HepG2 (cell line): ENCODE data around the gene KCNQ1OT1. TPM values are rescaled to one million over a fixed set of nuclear protein-coding genes. Genes with fewer than 3 reads are reported as not detected.

Experiments used
- ELF3 ChIP-seq: IDR thresholded peaks from 2 replicates; pipeline ENCODE4 v1.6.1; 2016; ENCODE audit warnings: missing genetic modification reagents, missing compliant biosample characterization
- MYC ChIP-seq: sonication (generic); formaldehyde crosslinking; IDR thresholded peaks from 2 replicates; pipeline ENCODE4 v1.9.0; 2021; ENCODE audit warnings: missing genetic modification reagents, borderline replicate concordance
- SIX4 ChIP-seq: sonication (generic); formaldehyde crosslinking; IDR thresholded peaks from 2 replicates; pipeline ENCODE4 v1.4.0; 2020; ENCODE audit warnings: missing genetic modification reagents
- SNRNP70 ChIP-seq: fragments of 200-400 bp; formaldehyde crosslinking; IDR thresholded peaks from 2 replicates; pipeline ENCODE4 v1.6.1; 2017; ENCODE audit warnings: mild to moderate bottlenecking, low read depth, low read length, moderate library complexity
- ZBTB39 ChIP-seq: sonication (generic); formaldehyde crosslinking; IDR thresholded peaks from 2 replicates; pipeline ENCODE4 v1.5.0; 2020; ENCODE audit warnings: missing genetic modification reagents
- ZNF34 ChIP-seq: sonication (generic); formaldehyde crosslinking; IDR thresholded peaks from 2 replicates; pipeline ENCODE4 v1.4.0; 2020; ENCODE audit warnings: mild to moderate bottlenecking, missing genetic modification reagents, borderline replicate concordance
- ZNF75D ChIP-seq: sonication (generic); formaldehyde crosslinking; IDR thresholded peaks from 2 replicates; pipeline ENCODE4 v1.8.1; 2023; ENCODE audit warnings: missing genetic modification reagents, mild to moderate bottlenecking, borderline replicate concordance
- ZNF773 ChIP-seq: sonication (generic); formaldehyde crosslinking; IDR thresholded peaks from 2 replicates; pipeline ENCODE4 v1.4.0; 2020; ENCODE audit warnings: missing genetic modification reagents, borderline replicate concordance
- polyA plus RNA-seq, 8 experiments: library from polyadenylated mRNA; depleted of rRNA in 3 of 8; stranded (reverse) in 7 of 8; unstranded in 1 of 8; fragments of >200 nt; fragmentation: Illumina TruSeq in 4 of 8; extraction: Trizol in 4 of 8; gene quantifications; 2 replicates each; pipeline versions ENCODE4 v1.2.1 to v1.2.3, GENCODE V29; 2011 to 2016; ENCODE audit warnings: low read depth in 4 of 8, missing spikeins in 1 of 8, mixed read lengths in 1 of 8; ENCODE audit not compliant: insufficient read depth in 1 of 8
- total RNA-seq, 5 experiments: library from RNA; depleted of rRNA; stranded (reverse); fragments of >200 nt; fragmentation: Illumina TruSeq; extraction: Trizol; gene quantifications; 2 replicates each; pipeline ENCODE4 v1.2.3, GENCODE V29; 2016; ENCODE audit warnings: low read depth in 1 of 5
- TF ChIP-seq, protein P1 (sequence below): sonication (generic); formaldehyde crosslinking; IDR thresholded peaks from 2 replicates; pipeline ENCODE4 v1.5.1; 2020; ENCODE audit warnings: mild to moderate bottlenecking, missing genetic modification reagents, borderline replicate concordance
- TF ChIP-seq, protein P2 (sequence below): sonication (generic); formaldehyde crosslinking; IDR thresholded peaks from 2 replicates; pipeline ENCODE4 v1.4.0; 2020; ENCODE audit warnings: low read depth, missing genetic modification reagents
- TF ChIP-seq, protein P3 (sequence below): sonication (generic); formaldehyde crosslinking; IDR thresholded peaks from 2 replicates; pipeline ENCODE4 v1.5.0; 2020; ENCODE audit warnings: missing genetic modification reagents, mild to moderate bottlenecking, borderline replicate concordance
- TF ChIP-seq, protein P4 (sequence below): sonication (generic); formaldehyde crosslinking; IDR thresholded peaks from 2 replicates; pipeline ENCODE4 v1.8.0; 2022; ENCODE audit warnings: mild to moderate bottlenecking, missing genetic modification reagents

Gene KCNQ1OT1
- total and polyA plus RNA-seq, 2 of the 13 experiments (the other 11 are each of a cell fraction or from before 2014, with no cell fraction given): 1.3 to 18.9 TPM

DNA sequence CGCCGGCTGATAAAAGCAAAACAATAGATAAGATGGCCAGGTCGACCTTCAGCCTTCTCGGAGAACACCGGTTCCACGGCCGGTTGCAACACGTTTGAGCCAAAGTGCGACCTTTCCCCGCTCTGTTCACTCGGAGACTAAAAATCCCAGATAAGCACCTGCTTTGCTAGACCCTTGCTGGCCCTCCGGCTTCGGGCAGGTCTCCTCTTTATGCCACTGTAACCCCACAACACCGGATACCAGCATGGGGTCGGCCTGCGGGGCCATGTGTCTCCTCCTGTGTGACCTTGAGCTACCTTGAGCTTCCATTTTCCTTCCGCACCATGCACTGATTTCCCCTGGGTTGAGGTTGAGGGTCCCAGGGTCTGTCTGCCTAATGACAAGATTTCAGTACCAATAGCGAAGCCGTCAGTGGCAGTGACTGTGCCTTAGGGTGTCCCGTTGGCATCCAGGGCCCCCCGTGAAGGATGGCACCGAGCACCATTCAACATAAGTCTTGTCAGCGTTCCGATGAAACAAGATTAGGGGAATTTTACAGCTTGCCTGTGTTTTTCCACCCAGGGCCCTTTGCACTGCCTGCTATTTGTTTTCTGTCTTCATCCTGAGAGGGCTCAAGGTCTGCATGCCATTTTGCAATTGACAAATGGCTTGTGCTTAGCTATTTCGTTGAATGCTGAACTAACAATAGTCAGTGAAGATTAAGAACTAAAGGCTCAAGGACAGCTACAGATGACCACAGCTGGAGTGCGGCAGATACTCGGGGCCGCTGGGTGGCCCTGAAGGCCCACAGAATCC, 136.4 kb downstream of the KCNQ1OT1 start (continued):
- TF ChIP-seq, protein P1, sequence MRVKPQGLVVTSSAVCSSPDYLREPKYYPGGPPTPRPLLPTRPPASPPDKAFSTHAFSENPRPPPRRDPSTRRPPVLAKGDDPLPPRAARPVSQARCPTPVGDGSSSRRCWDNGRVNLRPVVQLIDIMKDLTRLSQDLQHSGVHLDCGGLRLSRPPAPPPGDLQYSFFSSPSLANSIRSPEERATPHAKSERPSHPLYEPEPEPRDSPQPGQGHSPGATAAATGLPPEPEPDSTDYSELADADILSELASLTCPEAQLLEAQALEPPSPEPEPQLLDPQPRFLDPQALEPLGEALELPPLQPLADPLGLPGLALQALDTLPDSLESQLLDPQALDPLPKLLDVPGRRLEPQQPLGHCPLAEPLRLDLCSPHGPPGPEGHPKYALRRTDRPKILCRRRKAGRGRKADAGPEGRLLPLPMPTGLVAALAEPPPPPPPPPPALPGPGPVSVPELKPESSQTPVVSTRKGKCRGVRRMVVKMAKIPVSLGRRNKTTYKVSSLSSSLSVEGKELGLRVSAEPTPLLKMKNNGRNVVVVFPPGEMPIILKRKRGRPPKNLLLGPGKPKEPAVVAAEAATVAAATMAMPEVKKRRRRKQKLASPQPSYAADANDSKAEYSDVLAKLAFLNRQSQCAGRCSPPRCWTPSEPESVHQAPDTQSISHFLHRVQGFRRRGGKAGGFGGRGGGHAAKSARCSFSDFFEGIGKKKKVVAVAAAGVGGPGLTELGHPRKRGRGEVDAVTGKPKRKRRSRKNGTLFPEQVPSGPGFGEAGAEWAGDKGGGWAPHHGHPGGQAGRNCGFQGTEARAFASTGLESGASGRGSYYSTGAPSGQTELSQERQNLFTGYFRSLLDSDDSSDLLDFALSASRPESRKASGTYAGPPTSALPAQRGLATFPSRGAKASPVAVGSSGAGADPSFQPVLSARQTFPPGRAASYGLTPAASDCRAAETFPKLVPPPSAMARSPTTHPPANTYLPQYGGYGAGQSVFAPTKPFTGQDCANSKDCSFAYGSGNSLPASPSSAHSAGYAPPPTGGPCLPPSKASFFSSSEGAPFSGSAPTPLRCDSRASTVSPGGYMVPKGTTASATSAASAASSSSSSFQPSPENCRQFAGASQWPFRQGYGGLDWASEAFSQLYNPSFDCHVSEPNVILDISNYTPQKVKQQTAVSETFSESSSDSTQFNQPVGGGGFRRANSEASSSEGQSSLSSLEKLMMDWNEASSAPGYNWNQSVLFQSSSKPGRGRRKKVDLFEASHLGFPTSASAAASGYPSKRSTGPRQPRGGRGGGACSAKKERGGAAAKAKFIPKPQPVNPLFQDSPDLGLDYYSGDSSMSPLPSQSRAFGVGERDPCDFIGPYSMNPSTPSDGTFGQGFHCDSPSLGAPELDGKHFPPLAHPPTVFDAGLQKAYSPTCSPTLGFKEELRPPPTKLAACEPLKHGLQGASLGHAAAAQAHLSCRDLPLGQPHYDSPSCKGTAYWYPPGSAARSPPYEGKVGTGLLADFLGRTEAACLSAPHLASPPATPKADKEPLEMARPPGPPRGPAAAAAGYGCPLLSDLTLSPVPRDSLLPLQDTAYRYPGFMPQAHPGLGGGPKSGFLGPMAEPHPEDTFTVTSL (CRISPR knock-in tag): peak; percentile 82; the same call in 1 of the 2 replicates
- TF ChIP-seq, protein P2, sequence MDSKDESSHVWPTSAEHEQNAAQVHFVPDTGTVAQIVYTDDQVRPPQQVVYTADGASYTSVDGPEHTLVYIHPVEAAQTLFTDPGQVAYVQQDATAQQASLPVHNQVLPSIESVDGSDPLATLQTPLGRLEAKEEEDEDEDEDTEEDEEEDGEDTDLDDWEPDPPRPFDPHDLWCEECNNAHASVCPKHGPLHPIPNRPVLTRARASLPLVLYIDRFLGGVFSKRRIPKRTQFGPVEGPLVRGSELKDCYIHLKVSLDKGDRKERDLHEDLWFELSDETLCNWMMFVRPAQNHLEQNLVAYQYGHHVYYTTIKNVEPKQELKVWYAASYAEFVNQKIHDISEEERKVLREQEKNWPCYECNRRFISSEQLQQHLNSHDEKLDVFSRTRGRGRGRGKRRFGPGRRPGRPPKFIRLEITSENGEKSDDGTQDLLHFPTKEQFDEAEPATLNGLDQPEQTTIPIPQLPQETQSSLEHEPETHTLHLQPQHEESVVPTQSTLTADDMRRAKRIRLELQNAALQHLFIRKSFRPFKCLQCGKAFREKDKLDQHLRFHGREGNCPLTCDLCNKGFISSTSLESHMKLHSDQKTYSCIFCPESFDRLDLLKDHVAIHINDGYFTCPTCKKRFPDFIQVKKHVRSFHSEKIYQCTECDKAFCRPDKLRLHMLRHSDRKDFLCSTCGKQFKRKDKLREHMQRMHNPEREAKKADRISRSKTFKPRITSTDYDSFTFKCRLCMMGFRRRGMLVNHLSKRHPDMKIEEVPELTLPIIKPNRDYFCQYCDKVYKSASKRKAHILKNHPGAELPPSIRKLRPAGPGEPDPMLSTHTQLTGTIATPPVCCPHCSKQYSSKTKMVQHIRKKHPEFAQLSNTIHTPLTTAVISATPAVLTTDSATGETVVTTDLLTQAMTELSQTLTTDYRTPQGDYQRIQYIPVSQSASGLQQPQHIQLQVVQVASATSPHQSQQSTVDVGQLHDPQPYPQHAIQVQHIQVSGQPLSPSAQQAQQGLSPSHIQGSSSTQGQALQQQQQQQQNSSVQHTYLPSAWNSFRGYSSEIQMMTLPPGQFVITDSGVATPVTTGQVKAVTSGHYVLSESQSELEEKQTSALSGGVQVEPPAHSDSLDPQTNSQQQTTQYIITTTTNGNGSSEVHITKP (CRISPR knock-in tag): no peak
- TF ChIP-seq ELF3 (peak; percentile 55; the same call in 1 of the 2 replicates), SNRNP70 (no peak), ZNF34 (CRISPR knock-in tag) (peak; percentile 59; the same call in 1 of the 2 replicates), ZBTB39 (peak; percentile 42; the same call in 1 of the 2 replicates), MYC (CRISPR knock-in tag) (0 out of 2 replicates have a peak, but pooled peaks have one; percentile 41), ZNF773 (CRISPR knock-in tag) (no peak), SIX4 (CRISPR knock-in tag) (0 out of 2 replicates have a peak, but pooled peaks have one; percentile 30), ZNF75D (no peak)
- TF ChIP-seq, protein P3, sequence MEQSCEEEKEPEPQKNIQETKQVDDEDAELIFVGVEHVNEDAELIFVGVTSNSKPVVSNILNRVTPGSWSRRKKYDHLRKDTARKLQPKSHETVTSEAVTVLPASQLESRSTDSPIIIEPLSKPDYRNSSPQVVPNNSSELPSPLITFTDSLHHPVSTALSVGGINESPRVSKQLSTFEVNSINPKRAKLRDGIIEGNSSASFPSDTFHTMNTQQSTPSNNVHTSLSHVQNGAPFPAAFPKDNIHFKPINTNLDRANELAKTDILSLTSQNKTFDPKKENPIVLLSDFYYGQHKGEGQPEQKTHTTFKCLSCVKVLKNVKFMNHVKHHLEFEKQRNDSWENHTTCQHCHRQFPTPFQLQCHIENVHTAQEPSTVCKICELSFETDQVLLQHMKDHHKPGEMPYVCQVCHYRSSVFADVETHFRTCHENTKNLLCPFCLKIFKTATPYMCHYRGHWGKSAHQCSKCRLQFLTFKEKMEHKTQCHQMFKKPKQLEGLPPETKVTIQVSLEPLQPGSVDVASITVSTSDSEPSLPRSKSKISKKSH (CRISPR knock-in tag): no peak; the same call in 1 of the 2 replicates
- TF ChIP-seq, protein P4, sequence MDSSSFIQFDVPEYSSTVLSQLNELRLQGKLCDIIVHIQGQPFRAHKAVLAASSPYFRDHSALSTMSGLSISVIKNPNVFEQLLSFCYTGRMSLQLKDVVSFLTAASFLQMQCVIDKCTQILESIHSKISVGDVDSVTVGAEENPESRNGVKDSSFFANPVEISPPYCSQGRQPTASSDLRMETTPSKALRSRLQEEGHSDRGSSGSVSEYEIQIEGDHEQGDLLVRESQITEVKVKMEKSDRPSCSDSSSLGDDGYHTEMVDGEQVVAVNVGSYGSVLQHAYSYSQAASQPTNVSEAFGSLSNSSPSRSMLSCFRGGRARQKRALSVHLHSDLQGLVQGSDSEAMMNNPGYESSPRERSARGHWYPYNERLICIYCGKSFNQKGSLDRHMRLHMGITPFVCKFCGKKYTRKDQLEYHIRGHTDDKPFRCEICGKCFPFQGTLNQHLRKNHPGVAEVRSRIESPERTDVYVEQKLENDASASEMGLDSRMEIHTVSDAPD (CRISPR knock-in tag): peak; percentile 64; the same call in 1 of the 2 replicates
